HS-5 (cell line): ENCODE results near the gene IFI6.
"Not testable (repeated sequence)": the region's sequence is repeated elsewhere in the genome, so short reads cannot be mapped to it uniquely, and the experiment has no call there.

ENCODE experiments used
- DNase-seq: peaks from one replicate; pipeline ENCODE4 v3.0.0-alpha.2; 2012; ENCODE audit warnings: low read depth

Gene IFI6

GRCh38 chr1:27650171-27650538, 21.8 kb downstream of the IFI6 start:
- DNase-seq = no peak

GRCh38 chr1:27649306-27649635, 22.7 kb downstream of the IFI6 start:
- DNase-seq = no peak

GRCh38 chr1:27648602-27649305, 23.2 kb downstream of the IFI6 start:
- DNase-seq = no peak

- no peak for DNase-seq
Observed at GRCh38 chr1:27647328-27647727, 24.7 kb downstream of the IFI6 start.

GRCh38 chr1:27646676-27647075, 25.3 kb downstream of the IFI6 start:
- DNase-seq = no peak

GRCh38 chr1:27645071-27645415, 26.9 kb downstream of the IFI6 start:
- no peak for DNase-seq

- no peak for DNase-seq
Observed at GRCh38 chr1:27644369-27645070, 27.5 kb downstream of the IFI6 start.

- no peak for DNase-seq
Observed at GRCh38 chr1:27643600-27644368, 28.2 kb downstream of the IFI6 start.

GRCh38 chr1:27640514-27640913, 31.5 kb downstream of the IFI6 start:
- not testable (repeated sequence) for DNase-seq

GRCh38 chr1:27638805-27639204, 33.2 kb downstream of the IFI6 start:
- DNase-seq = no peak

GRCh38 chr1:27638047-27638734, 33.8 kb downstream of the IFI6 start:
- no peak for DNase-seq

- DNase-seq = no peak
Observed at GRCh38 chr1:27635396-27636142, 36.4 kb downstream of the IFI6 start.

GRCh38 chr1:27634985-27635367, 37.0 kb downstream of the IFI6 start, which contains the start of gene FGR:
Gene FGR, minus strand, starts transcription at chr1:27635185. Its CDS starts 11,269 bp downstream, at chr1:27623916.
- DNase-seq = no peak

- no peak for DNase-seq
Observed at GRCh38 chr1:27634177-27634984, 37.6 kb downstream of the IFI6 start.

- no peak for DNase-seq
Observed at GRCh38 chr1:27633640-27634176, 38.3 kb downstream of the IFI6 start.

GRCh38 chr1:27633298-27633610, 38.7 kb downstream of the IFI6 start:
- no peak for DNase-seq

- DNase-seq = no peak
Observed at GRCh38 chr1:27632387-27633297, 39.4 kb downstream of the IFI6 start.

GRCh38 chr1:27630859-27631491, 41.0 kb downstream of the IFI6 start:
- DNase-seq = no peak

- no peak for DNase-seq
Observed at GRCh38 chr1:27628712-27629111, 43.3 kb downstream of the IFI6 start.
